Measurements from ENCODE around the gene POU2F3. TPM values are rescaled to one million over a fixed set of nuclear protein-coding genes. Genes with fewer than 3 reads are reported as not detected.

The POU2F3 gene
- total and polyA plus RNA-seq, 2 experiments from 2014 or later, result not detected

GRCh38 chr11:120357620-120358019 lies 117.7 kb downstream of the POU2F3 start:
- Histone ChIP-seq H3K27me3 (no peaks in the 10 kb centered on the region), H2AFZ (no peak overlapping the region), H4K20me1 (ENCODE audit: insufficient read depth, poor library complexity, severe bottlenecking) (peaks cover 75% of the 10 kb centered on the region), H3K9me3 (ENCODE audit: low read depth) (no peaks in the 10 kb centered on the region), H3K36me3 (replicated peaks; ENCODE audit: insufficient read depth, low read depth) (no peaks in the 10 kb centered on the region), H3K4me1 (ENCODE audit: insufficient read depth) (peaks cover 19% of the 10 kb centered on the region), H3K4me3 (no peak overlapping the region), H3K79me2 (peaks cover 98% of the 10 kb centered on the region), H3K27ac (no peak overlapping the region), H3K9me2 (replicated peaks; ENCODE audit: insufficient read depth) (no peaks in the 10 kb centered on the region), H3K4me2 (no peak overlapping the region)
- no peak for DNase-seq (ENCODE audit: low spot score)
- 98% methylated on average over 6 of the region's 6 CpGs for WGBS (ENCODE audit: low lambda C conversion rate, missing lambda C conversion rate)
- no peak for TF ChIP-seq EZH2phosphoT487 (IDR thresholded peaks at IDR 0.05; ENCODE audit: low read depth, severe bottlenecking, unreplicated experiment)
- no peak for TF ChIP-seq EZH2 (IDR thresholded peaks at IDR 0.05; ENCODE audit: borderline replicate concordance)
- TF ChIP-seq CTCF (IDR thresholded peaks at IDR 0.05; ENCODE audit: poor library complexity), result no peak

DNA sequence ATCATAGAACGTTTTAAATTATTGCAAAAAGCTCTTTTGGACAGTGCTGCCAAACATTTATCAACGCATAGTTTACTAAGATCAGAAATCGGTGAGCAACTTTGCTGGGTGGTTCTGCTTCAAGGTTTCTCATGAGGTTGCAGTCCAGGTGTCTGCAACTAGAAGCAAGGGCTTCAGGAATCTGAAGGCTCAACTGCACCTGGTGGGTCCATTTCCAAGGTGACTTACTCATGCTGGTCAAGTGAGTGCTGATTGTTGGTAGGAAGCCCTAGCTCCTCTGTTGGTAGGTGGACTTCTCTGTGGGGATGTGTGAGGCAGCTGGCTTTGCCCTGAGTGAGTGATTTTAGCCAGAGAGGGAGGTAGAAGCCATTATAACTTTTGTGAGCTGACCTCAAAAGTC lies 118.8 kb downstream of the POU2F3 start:
- Histone ChIP-seq H3K27me3 (no peaks in the 10 kb centered on the region), H3K9me2 (replicated peaks; ENCODE audit: insufficient read depth) (no peaks in the 10 kb centered on the region), H2AFZ (no peak overlapping the region), H3K79me2 (peaks cover 98% of the 10 kb centered on the region), H3K9me3 (ENCODE audit: low read depth) (no peaks in the 10 kb centered on the region), H4K20me1 (ENCODE audit: insufficient read depth, poor library complexity, severe bottlenecking) (peaks cover 68% of the 10 kb centered on the region), H3K27ac (no peak overlapping the region), H3K4me2 (no peak overlapping the region), H3K4me3 (no peak overlapping the region), H3K4me1 (ENCODE audit: insufficient read depth) (peaks cover 13% of the 10 kb centered on the region), H3K36me3 (replicated peaks; ENCODE audit: insufficient read depth, low read depth) (no peaks in the 10 kb centered on the region)
- DNase-seq (ENCODE audit: low spot score), result no peak
- WGBS (ENCODE audit: low lambda C conversion rate, missing lambda C conversion rate), result 95% methylated on average over 3 of the region's 3 CpGs
- no peak for TF ChIP-seq EZH2phosphoT487 (IDR thresholded peaks at IDR 0.05; ENCODE audit: low read depth, severe bottlenecking, unreplicated experiment)

GRCh38 chr11:120363436-120363835 lies 123.5 kb downstream of the POU2F3 start:
- Histone ChIP-seq H4K20me1 (ENCODE audit: insufficient read depth, poor library complexity, severe bottlenecking) (peaks cover 62% of the 10 kb centered on the region), H3K9me3 (ENCODE audit: low read depth) (no peaks in the 10 kb centered on the region), H3K79me2 (peaks cover 98% of the 10 kb centered on the region), H2AFZ (no peak overlapping the region), H3K27ac (no peak overlapping the region), H3K9me2 (replicated peaks; ENCODE audit: insufficient read depth) (no peaks in the 10 kb centered on the region), H3K4me2 (no peak overlapping the region), H3K4me1 (ENCODE audit: insufficient read depth) (no peaks in the 10 kb centered on the region), H3K36me3 (replicated peaks; ENCODE audit: insufficient read depth, low read depth) (no peaks in the 10 kb centered on the region), H3K27me3 (no peaks in the 10 kb centered on the region), H3K4me3 (no peak overlapping the region)
- no peak for DNase-seq (ENCODE audit: low spot score)
- no peak for TF ChIP-seq EZH2 (IDR thresholded peaks at IDR 0.05; ENCODE audit: borderline replicate concordance)
- no peak for TF ChIP-seq EZH2phosphoT487 (IDR thresholded peaks at IDR 0.05; ENCODE audit: low read depth, severe bottlenecking, unreplicated experiment)
- TF ChIP-seq CTCF (IDR thresholded peaks at IDR 0.05; ENCODE audit: poor library complexity), result no peak

- Histone ChIP-seq H3K27ac (no peak overlapping the region), H3K79me2 (peaks cover 98% of the 10 kb centered on the region), H3K36me3 (replicated peaks; ENCODE audit: insufficient read depth, low read depth) (no peaks in the 10 kb centered on the region), H3K9me2 (replicated peaks; ENCODE audit: insufficient read depth) (no peaks in the 10 kb centered on the region), H2AFZ (no peak overlapping the region), H3K4me3 (no peak overlapping the region), H4K20me1 (ENCODE audit: insufficient read depth, poor library complexity, severe bottlenecking) (peaks cover 63% of the 10 kb centered on the region), H3K4me1 (ENCODE audit: insufficient read depth) (no peaks in the 10 kb centered on the region), H3K9me3 (ENCODE audit: low read depth) (no peaks in the 10 kb centered on the region), H3K4me2 (no peak overlapping the region), H3K27me3 (no peaks in the 10 kb centered on the region)
- no peak for DNase-seq (ENCODE audit: low spot score)
- no peak for TF ChIP-seq CTCF (IDR thresholded peaks at IDR 0.05; ENCODE audit: poor library complexity)
Measured at GRCh38 chr11:120365512-120365911, 125.6 kb downstream of the POU2F3 start.

Small RNA genes within 50 kb of the gene (small RNA-seq; reads per million reads assigned to genes)
- gene RF00100, result 1,681 reads per million, percentile 99 among the genes with 10 or more reads in this experiment

Other genes with a start within 250 kb of the POU2F3 start
- gene TRIM29, start 102.0 kb upstream of the POU2F3 start, total RNA-seq, result 7.7 and 11.2 TPM in 2 replicates
- gene TRIM29, start 102.0 kb upstream of the POU2F3 start, polyA plus RNA-seq, result 8.5 and 9.4 TPM in 2 replicates
- gene OAF, start 29.1 kb upstream of the POU2F3 start, total RNA-seq, result 63.9 and 72.4 TPM in 2 replicates
- 73.0 and 102 TPM in 2 replicates for gene OAF, start 29.1 kb upstream of the POU2F3 start, polyA plus RNA-seq
- gene TLCD5, start 85.2 kb downstream of the POU2F3 start, total RNA-seq, result 9.0 and 10.7 TPM in 2 replicates
- gene TLCD5, start 85.2 kb downstream of the POU2F3 start, polyA plus RNA-seq, result 8.7 and 10.3 TPM in 2 replicates
- gene ARHGEF12, start 96.3 kb downstream of the POU2F3 start, total RNA-seq, result 69.9 and 75.1 TPM in 2 replicates
- 21.2 and 22.9 TPM in 2 replicates for gene ARHGEF12, start 96.3 kb downstream of the POU2F3 start, polyA plus RNA-seq